ENCODE data around the gene GATAD2B.
A peak's percentile ranks its signal among the peaks of the same experiment; 100 is the strongest.

The GATAD2B gene

DNA sequence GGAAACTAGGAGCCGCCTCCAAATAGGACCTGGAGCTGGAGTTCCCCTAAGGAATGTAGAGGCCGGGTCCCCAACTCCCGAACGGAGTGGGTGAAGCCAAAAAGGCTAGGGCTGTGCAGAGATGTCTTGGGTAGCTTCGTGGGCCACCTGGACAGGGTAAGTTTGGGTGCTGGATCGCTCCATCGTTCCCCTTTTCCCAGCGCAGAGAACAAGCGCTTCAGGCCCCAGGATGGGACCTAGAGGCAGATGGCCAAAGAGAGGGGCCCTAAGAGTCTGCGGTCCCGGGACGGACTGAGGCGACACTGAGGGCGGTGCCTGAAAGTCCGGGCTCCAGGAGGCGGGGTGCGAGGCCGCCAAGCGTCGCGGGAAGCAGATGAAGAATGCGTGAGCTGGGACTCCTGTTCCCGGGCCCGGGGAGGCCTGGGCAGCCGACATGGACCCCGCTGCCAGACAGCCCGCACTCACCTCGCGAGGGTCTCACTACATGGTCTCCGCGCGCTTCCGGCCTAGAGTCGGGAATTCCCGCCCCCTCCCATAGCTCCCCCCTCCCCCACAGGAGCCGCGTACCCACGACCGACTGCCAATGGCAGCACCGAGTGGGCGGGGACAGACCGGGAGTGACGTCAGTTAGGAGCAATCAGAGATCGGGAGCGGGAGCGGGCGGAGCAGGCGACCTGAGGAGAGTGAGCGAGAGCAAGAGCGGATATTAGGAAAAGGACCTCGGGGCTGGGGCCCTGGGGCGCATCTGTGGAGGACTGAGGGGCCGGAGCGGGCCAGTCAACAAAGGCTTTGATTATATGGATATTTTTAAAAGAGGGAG lies 40.5 kb upstream of the GATAD2B start, which contains the start of gene SLC39A1 (continued):
- no peak for TF ChIP-seq ZSCAN16 (tag by site-specific recombination; IDR thresholded peaks at IDR 0.05)
- TF ChIP-seq, protein P1, sequence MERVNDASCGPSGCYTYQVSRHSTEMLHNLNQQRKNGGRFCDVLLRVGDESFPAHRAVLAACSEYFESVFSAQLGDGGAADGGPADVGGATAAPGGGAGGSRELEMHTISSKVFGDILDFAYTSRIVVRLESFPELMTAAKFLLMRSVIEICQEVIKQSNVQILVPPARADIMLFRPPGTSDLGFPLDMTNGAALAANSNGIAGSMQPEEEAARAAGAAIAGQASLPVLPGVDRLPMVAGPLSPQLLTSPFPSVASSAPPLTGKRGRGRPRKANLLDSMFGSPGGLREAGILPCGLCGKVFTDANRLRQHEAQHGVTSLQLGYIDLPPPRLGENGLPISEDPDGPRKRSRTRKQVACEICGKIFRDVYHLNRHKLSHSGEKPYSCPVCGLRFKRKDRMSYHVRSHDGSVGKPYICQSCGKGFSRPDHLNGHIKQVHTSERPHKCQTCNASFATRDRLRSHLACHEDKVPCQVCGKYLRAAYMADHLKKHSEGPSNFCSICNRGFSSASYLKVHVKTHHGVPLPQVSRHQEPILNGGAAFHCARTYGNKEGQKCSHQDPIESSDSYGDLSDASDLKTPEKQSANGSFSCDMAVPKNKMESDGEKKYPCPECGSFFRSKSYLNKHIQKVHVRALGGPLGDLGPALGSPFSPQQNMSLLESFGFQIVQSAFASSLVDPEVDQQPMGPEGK (tag by site-specific recombination; IDR thresholded peaks at IDR 0.05) = peak; percentile 87
- TF ChIP-seq ZBTB20 (tag by site-specific recombination; IDR thresholded peaks at IDR 0.05) = peak; percentile 96
- peak; percentile 29; the same call in 1 of the 2 replicates for TF ChIP-seq ZNF660 (tag by site-specific recombination; IDR thresholded peaks at IDR 0.05)
- TF ChIP-seq KLF16 (tag by site-specific recombination; IDR thresholded peaks at IDR 0.05) = peak; percentile 74
- 0 out of 2 replicates have a peak, but pooled peaks have one; percentile 29 for TF ChIP-seq MYNN (tag by site-specific recombination; IDR thresholded peaks at IDR 0.05; ENCODE audit: borderline replicate concordance)
- TF ChIP-seq, protein P2, sequence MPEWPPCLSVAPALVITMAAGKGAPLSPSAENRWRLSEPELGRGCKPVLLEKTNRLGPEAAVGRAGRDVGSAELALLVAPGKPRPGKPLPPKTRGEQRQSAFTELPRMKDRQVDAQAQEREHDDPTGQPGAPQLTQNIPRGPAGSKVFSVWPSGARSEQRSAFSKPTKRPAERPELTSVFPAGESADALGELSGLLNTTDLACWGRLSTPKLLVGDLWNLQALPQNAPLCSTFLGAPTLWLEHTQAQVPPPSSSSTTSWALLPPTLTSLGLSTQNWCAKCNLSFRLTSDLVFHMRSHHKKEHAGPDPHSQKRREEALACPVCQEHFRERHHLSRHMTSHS (tag by site-specific recombination; IDR thresholded peaks at IDR 0.05) = no peak
- TF ChIP-seq ZNF335 (tag by site-specific recombination; conservative IDR thresholded peaks at IDR 0.05) = peak; percentile 96
- peak; percentile 33; the same call in 1 of the 2 replicates for TF ChIP-seq ZBTB21 (tag by site-specific recombination; IDR thresholded peaks at IDR 0.05)
- TF ChIP-seq YY1 (tag by site-specific recombination; IDR thresholded peaks at IDR 0.05) = no peak
- TF ChIP-seq, protein P3, sequence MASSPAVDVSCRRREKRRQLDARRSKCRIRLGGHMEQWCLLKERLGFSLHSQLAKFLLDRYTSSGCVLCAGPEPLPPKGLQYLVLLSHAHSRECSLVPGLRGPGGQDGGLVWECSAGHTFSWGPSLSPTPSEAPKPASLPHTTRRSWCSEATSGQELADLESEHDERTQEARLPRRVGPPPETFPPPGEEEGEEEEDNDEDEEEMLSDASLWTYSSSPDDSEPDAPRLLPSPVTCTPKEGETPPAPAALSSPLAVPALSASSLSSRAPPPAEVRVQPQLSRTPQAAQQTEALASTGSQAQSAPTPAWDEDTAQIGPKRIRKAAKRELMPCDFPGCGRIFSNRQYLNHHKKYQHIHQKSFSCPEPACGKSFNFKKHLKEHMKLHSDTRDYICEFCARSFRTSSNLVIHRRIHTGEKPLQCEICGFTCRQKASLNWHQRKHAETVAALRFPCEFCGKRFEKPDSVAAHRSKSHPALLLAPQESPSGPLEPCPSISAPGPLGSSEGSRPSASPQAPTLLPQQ (tag by site-specific recombination; IDR thresholded peaks at IDR 0.05) = peak; percentile 30; the same call in 1 of the 2 replicates
- no peak for TF ChIP-seq ZNF544 (tag by site-specific recombination; IDR thresholded peaks at IDR 0.05)
- TF ChIP-seq KLF7 (tag by site-specific recombination; IDR thresholded peaks at IDR 0.05; ENCODE audit: borderline replicate concordance) = peak; percentile 81; the same call in 1 of the 2 replicates
- TF ChIP-seq ZBTB17 (tag by site-specific recombination; IDR thresholded peaks at IDR 0.05) = peak; percentile 86
- TF ChIP-seq GLIS2 (tag by site-specific recombination; IDR thresholded peaks at IDR 0.05) = peak; percentile 80
- 0 out of 2 replicates have a peak, but pooled peaks have one; percentile 34 for TF ChIP-seq ZFP37 (tag by site-specific recombination; IDR thresholded peaks at IDR 0.05)
- TF ChIP-seq, protein P4, sequence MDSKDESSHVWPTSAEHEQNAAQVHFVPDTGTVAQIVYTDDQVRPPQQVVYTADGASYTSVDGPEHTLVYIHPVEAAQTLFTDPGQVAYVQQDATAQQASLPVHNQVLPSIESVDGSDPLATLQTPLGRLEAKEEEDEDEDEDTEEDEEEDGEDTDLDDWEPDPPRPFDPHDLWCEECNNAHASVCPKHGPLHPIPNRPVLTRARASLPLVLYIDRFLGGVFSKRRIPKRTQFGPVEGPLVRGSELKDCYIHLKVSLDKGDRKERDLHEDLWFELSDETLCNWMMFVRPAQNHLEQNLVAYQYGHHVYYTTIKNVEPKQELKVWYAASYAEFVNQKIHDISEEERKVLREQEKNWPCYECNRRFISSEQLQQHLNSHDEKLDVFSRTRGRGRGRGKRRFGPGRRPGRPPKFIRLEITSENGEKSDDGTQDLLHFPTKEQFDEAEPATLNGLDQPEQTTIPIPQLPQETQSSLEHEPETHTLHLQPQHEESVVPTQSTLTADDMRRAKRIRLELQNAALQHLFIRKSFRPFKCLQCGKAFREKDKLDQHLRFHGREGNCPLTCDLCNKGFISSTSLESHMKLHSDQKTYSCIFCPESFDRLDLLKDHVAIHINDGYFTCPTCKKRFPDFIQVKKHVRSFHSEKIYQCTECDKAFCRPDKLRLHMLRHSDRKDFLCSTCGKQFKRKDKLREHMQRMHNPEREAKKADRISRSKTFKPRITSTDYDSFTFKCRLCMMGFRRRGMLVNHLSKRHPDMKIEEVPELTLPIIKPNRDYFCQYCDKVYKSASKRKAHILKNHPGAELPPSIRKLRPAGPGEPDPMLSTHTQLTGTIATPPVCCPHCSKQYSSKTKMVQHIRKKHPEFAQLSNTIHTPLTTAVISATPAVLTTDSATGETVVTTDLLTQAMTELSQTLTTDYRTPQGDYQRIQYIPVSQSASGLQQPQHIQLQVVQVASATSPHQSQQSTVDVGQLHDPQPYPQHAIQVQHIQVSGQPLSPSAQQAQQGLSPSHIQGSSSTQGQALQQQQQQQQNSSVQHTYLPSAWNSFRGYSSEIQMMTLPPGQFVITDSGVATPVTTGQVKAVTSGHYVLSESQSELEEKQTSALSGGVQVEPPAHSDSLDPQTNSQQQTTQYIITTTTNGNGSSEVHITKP (tag by site-specific recombination; IDR thresholded peaks at IDR 0.05) = peak; percentile 27
- TF ChIP-seq SP3 (tag by site-specific recombination; IDR thresholded peaks at IDR 0.05) = peak; percentile 88
- peak; percentile 80 for TF ChIP-seq ZXDB (tag by site-specific recombination; IDR thresholded peaks at IDR 0.05)
- TF ChIP-seq, protein P5, sequence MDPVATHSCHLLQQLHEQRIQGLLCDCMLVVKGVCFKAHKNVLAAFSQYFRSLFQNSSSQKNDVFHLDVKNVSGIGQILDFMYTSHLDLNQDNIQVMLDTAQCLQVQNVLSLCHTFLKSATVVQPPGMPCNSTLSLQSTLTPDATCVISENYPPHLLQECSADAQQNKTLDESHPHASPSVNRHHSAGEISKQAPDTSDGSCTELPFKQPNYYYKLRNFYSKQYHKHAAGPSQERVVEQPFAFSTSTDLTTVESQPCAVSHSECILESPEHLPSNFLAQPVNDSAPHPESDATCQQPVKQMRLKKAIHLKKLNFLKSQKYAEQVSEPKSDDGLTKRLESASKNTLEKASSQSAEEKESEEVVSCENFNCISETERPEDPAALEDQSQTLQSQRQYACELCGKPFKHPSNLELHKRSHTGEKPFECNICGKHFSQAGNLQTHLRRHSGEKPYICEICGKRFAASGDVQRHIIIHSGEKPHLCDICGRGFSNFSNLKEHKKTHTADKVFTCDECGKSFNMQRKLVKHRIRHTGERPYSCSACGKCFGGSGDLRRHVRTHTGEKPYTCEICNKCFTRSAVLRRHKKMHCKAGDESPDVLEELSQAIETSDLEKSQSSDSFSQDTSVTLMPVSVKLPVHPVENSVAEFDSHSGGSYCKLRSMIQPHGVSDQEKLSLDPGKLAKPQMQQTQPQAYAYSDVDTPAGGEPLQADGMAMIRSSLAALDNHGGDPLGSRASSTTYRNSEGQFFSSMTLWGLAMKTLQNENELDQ (tag by site-specific recombination; IDR thresholded peaks at IDR 0.05; ENCODE audit: low read depth) = no peak
- TF ChIP-seq, protein P6, sequence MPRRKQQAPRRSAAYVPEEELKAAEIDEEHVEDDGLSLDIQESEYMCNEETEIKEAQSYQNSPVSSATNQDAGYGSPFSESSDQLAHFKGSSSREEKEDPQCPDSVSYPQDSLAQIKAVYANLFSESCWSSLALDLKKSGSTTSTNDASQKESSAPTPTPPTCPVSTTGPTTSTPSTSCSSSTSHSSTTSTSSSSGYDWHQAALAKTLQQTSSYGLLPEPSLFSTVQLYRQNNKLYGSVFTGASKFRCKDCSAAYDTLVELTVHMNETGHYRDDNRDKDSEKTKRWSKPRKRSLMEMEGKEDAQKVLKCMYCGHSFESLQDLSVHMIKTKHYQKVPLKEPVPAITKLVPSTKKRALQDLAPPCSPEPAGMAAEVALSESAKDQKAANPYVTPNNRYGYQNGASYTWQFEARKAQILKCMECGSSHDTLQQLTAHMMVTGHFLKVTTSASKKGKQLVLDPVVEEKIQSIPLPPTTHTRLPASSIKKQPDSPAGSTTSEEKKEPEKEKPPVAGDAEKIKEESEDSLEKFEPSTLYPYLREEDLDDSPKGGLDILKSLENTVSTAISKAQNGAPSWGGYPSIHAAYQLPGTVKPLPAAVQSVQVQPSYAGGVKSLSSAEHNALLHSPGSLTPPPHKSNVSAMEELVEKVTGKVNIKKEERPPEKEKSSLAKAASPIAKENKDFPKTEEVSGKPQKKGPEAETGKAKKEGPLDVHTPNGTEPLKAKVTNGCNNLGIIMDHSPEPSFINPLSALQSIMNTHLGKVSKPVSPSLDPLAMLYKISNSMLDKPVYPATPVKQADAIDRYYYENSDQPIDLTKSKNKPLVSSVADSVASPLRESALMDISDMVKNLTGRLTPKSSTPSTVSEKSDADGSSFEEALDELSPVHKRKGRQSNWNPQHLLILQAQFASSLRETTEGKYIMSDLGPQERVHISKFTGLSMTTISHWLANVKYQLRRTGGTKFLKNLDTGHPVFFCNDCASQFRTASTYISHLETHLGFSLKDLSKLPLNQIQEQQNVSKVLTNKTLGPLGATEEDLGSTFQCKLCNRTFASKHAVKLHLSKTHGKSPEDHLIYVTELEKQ (tag by site-specific recombination; IDR thresholded peaks at IDR 0.05; ENCODE audit: borderline replicate concordance) = 0 out of 2 replicates have a peak, but pooled peaks have one; percentile 3
- TF ChIP-seq, protein P7, sequence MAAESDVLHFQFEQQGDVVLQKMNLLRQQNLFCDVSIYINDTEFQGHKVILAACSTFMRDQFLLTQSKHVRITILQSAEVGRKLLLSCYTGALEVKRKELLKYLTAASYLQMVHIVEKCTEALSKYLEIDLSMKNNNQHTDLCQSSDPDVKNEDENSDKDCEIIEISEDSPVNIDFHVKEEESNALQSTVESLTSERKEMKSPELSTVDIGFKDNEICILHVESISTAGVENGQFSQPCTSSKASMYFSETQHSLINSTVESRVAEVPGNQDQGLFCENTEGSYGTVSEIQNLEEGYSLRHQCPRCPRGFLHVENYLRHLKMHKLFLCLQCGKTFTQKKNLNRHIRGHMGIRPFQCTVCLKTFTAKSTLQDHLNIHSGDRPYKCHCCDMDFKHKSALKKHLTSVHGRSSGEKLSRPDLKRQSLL (tag by site-specific recombination; IDR thresholded peaks at IDR 0.05) = 0 out of 2 replicates have a peak, but pooled peaks have one; percentile 38
- no peak for TF ChIP-seq ZNF239 (tag by site-specific recombination; IDR thresholded peaks at IDR 0.05)
